NCI-H1694 (cell line): Measurements from ENCODE around the gene ZNF627.
"Not testable (repeated sequence)": the region's sequence is repeated elsewhere in the genome, so short reads cannot be mapped to it uniquely, and the experiment has no call there.

ENCODE experiments used
- DNase-seq: peaks from one replicate; lab custom pipeline; 2025; lab: John Stamatoyannopoulos, UW

The ZNF627 gene

DNA sequence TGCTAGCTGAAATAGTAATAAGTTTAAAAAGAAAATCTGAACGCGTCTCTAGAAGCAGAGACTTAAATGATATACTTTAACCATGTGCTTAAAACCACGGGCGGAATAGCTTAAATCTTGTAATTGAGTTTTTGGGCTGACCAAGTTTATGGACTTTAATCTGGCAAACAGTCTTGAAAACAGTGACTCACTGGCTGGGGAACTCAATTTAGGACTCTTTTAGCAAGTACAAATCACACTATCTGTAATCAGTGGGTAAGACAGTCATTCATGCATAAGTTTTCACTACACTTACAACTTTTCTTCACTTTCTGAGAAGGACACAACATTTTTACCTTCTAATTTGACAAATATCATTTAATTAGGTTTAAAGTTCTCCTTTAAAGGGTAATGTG, 26.8 kb downstream of the ZNF627 start:
- no peak for DNase-seq

DNA sequence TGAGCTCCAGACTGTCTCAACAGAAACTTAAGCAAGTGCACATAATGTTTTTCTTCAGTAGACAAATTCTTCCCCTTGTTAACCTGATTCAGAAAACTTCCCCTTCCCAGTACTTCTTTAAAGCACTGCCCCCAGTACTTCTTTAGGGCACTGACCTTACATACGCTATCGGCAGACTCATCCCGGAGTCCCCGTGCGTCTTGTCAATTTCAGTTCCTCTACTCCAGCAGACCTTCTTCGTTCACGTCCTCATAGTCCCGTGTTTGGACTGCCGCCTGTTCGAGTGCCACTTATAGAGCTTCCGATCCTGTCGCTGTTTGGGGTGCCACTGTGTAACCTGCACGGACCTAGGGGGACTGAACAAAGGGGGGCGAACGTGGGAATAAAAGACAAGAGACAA, 29.0 kb downstream of the ZNF627 start:
- no peak for DNase-seq

DNA sequence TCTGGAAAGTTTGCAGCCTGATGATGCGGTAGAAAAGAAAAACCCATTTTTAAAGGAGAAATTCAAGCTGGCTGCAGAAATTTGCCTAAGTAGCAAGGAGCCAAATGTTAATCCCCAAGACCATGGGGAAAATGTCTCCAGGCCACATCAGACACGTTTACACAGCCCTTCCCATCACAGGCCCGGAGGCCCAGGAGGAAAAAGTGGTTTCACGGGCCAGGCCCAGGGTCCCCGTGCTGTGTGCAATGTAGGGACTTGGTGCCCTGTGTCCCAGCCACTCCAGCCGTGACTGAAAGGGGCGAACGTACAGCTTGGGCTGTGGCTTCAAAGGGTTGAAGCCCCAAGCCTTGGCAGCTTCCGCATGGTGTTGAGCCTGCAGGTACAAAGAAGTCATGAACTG, 35.9 kb downstream of the ZNF627 start:
- no peak for DNase-seq

DNA sequence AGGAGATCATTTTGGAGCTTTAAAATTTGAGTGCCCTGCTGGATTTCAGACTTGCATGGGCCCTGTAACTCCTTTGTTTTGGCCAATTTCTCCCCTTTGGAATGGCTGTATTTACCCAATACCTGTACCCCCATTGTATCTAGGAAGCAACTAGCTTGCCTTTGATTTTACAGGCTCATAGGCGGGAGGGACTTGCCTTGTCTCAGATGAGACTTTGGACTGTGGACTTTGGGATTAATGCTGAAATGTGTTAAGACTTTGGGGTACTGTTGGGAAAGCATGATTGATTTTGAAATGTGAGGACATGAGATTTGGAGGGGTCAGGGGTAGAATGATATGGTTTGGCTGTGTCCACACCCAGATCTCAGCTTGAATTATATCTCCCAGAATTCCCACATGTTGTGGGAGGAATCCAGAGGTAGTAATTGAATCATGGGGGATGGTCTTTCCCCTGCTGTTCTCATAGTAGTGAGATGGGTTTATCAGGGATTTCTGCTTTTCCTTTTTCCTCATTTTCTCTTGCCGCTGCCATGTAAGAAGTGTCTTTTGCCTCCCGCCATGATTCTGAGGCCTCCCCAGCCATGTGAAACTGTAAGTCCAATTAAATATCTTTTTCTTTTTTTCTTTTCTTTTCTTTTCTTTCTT, 36.9 kb downstream of the ZNF627 start:
- not testable (repeated sequence) for DNase-seq

DNA sequence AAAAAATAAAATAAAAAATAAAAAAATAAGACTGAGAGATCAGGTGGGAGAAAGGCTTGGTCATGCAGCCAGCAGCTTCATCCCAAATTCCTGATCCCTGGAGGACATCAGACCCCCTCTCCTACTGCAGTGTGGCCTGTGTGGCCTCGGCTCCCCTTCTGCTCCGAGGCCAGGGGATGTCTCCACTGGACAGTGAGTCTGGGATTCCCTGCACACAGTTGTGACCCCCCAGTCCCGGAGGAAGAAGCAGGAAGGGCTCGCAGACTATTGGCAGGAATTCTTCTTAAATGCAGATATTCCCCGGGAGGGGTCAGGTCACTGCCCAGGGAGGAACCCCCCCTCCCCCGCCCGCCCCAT, 41.9 kb downstream of the ZNF627 start:
- no peak for DNase-seq

DNA sequence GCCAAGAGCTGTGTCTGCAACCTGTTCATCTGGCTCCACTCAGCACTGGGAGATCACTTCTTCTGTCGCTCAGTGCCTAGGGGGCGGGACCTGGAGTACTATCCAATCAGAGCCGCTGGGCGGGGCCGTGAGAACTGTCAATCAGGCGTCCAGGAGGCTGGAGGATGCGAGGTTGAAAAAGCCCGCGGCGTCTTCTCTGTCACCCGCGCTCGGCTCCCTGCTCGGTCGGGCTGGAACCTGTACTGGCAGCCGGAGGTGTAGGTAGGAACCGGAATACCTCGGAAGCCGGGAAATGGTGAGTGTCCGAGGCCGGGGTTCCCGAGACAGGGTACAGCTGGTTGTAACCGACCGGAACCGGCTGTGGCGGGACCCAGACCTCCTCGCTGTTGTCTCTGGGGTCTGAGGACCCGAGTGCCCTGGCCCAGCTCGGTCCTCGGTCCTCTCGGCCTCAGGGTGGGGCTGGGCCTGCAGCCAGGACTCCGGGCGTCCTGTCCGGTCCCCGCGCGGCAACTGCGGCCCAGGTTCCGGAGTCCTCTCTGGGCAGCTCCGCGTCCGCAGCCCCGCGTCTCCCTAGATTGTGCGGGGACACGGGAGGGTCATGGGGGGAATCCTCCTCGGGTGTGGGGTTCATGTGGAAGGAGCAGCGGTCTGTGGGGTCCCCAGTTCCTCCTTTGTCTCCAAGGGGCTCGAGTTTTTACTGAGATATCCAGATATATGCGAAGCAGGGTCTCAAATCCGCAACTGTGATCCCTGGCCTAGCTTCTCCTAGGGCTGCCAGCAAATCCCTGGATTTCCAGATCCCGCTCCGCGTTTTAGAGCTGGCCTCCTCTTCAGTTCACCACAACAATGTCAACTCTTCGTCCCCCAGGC, 42.6 kb downstream of the ZNF627 start:
- DNase-seq = peak; percentile 94

DNA sequence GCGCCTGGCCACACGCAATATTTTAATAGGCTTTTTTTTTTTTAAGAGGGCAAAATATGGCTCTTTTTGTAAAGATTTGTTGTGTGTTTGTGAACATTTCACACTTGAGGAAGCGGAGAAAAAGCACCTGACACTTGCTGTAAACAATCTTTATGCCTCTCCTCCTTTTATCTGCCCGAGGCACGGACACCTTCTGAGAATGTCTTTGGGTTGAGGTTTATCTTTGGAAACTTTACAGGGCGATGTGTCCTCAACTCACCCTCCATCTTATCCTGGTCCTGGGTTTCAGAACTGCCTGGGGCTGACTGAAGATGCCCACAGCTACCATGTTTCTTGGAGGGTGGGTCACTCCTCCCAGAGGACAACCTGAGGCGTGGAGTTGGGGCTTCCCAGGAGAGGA, 44.0 kb downstream of the ZNF627 start:
- DNase-seq = no peak

DNA sequence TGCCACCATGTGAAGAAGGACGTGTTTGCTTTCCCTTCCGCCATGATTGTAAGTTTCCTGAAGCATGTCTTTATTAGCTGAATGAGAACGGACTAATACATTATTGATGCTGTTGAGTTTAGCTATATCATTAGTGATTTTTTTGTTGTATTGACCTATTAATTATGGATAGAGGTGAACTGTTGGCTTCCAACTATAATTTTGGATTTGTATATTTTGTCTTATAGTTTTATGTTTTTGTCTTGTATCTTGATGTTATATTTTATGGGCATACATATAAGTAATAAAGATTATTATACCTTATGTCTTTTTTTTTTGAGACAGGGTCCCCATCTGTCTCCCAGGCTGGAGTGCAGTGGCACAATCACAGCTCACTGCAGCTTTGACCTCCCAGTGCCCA, 45.6 kb downstream of the ZNF627 start:
- no peak for DNase-seq

DNA sequence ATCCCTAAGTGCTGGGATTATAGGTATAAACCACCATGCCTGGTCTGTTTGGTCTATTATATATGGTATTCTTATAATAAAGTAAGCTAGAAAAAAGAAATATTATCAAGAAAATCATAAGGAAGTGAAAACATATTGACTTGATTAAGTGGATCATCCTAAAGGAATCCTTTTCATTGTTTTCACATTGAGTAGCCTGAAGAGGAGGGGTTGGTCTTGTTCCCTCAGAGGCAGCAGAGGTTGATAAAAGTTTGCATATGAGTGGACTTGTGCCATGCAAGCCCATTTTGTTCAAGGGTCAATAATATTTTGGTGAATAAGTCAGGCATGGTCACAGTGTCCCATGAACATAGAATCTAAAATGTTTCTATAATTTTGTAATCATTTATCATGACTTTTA, 52.7 kb downstream of the ZNF627 start:
- DNase-seq = no peak

DNA sequence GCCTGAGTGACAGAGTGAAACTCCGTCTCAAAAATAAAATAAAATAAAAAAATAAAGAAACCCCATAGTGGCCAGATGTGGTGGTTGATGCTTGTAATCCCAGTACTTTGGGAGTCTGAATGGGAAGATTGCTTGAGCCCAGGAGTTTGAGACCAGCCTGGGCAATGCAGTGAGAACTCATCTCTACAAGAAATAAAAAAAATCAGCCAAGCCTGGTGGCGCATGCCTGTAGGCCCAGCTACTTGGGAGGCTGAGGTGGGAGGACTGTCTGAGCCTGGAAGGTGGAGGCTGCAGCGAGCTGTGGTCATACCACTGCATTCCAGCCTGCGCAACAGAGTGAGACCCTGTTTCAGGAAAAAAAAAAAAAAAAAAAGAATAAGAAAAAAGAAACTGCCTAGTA, 53.8 kb downstream of the ZNF627 start:
- DNase-seq = no peak

DNA sequence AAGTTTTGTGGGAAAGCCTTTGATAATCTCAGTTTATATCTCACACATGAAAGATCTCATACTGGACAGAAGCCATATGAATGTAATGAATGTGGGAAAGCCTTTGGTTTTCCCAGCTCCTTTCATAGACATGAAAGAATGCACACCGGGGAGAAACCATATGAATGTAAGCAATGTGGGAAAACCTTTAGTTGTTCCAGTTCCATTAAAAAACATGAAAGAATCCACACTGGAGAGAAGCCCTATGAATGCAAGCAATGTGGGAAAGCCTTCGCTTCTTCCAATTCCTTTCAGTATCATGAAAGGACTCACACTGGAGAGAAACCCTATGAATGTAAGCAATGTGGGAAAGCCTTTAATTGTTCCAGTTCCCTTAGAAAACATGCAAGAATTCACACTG, 54.8 kb downstream of the ZNF627 start:
- no peak for DNase-seq

DNA sequence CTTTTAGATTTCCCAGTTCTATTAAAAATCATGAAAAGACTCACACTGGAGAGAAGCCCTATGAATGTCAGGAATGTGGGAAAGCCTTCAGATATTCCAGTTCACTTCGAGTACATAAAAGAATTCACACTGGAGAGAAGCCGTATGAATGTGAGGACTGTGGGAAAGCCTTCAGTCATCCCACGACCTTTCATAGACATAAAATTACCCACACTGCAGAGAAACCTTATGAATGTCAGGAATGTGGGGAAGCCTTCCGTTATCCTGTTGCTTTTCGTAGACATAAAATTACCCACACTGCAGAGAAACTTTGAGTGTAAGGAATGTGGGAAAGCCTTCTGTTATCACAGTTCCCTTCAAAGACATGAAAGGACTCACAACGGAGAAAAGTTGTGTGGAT, 55.2 kb downstream of the ZNF627 start:
- no peak for DNase-seq

DNA sequence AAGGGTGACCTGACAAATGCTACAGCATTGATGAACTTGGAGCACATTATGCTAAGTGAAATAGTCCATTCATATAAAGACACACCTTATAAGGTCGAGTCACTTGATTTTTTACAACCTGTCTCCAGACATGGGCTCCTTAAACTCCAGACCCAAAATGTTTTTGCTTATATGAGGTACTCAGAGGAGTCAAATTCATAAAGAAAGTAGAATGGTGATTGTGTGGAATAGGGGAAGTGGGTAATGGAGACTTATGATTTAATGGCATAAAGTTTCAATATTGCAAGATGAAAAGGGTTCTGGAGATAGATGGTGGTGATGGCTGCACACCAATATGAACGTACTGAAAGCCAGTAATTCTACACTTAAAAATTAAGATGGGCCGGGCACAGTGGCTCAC, 59.3 kb downstream of the ZNF627 start:
- DNase-seq = no peak

DNA sequence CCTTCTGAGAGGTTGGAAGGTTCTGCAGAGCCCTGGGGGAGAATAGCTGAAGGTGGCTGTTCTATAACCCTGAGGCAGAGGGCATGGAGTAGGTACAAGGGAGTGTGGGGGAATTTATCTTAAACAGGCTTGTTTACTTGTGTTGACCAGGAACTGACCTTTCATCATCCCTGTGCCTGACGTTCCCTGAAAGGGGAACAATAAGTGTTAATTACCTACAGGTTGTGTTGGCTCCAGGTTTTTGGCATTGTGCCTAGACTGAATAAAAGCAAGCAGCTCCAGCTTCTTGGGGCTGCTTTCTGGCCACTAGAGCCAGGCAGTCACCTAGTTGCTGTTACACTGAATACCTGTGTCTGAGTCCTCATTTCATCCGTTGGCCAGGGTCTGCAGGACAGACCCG, 60.0 kb downstream of the ZNF627 start:
- DNase-seq = no peak

DNA sequence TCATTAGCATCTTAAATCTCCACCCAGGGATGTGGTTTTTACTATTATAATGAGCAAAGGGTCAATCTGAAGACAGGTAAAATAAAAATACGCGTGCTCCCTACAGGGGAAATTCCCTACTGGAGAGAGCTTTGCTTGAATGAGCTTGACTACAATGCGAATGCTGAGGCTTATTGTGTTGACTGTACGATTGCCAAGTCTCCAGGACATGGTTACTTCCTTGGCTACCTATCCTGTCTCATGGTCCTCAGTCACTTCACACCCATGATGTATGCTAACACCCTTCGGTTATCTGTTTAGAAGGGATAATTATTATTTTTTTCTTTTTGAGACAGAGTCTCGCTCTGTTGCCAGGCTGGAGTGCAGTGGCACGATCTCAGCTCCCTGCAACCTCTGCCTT, 61.7 kb downstream of the ZNF627 start:
- DNase-seq = no peak

DNA sequence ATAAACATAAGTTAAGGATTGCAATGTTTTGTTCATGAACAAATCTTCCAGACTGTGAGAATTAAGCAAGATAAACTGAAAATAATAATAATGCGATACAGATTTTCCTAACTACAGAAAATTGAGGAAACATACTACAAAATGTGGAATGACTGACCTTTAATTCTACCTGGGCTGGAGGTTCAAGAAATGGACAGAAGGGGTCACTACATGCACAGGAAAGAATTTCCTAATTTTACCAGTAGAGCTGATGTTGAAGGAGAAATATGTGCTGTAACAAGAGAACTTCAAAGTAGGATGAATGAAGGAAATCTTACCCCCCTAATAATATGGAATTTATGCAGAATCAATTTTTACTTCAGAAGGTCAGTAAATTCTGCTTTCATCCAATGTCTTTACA, 62.3 kb downstream of the ZNF627 start:
- no peak for DNase-seq

DNA sequence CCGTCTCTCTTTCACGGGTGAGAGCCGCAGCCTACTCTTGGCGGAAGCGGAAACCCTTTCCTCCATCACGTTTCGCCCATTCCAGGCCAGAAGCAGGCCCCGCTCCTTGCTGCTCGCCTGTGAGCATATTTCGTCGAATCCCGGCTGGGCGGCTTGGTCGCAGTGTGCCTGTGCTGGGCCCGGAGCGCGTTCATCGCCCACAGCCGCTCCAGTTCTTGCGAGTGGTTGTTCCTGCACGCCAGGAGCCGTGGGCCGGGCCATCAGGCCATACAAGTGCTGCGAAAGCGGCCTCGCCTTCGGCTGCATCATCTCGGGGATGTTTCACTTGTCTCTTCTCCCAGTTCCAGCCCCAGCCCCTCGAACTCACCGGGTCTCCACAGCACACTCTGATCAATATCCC, 65.0 kb downstream of the ZNF627 start:
- DNase-seq = no peak

DNA sequence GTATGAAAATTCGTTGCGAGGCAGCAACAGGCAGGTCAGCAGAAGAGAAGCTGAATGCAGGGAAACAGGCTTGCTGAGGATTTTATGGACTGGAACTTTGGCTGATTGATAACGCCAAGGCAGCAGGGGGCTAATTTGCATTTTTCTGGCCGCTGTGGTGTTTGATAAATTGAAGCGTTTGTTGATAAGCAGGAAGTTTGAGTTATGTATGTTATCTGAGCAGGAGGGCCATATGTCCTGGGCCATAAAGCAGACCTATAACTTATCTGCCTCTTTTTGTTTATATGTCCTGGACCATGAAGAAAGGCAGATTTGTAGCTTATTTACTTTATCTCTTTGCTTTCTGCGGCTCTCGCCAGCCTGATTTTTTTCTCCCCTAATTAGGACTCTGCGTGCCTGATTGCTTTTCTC, 65.9 kb downstream of the ZNF627 start:
- no peak for DNase-seq
